Measurements from ENCODE around the gene SEC23A. TPM values are rescaled to one million over a fixed set of nuclear protein-coding genes. Genes with fewer than 3 reads are reported as not detected.

SEC23A gene
- total RNA-seq, 4 donors from 2014 or later: 89.9 to 152 (median 113) TPM

DNA sequence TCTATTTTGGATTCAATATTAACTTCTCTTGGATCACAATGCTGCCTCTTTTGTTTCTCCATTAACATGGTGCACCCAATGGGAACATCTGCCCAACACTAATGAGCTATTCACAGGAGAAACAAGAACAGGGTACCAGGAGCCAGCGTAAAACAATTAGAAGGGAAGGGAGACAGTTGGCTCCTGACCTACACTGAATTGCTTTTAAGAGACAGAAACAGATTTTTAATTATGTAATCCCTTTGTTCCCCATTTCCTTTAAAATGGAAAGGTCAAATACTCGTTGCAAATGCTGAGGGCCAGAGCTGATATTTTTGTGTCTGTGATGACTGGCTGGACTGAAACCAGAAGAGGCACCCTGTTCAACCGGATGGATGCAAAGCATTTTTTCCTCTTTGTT is 108.3 kb downstream of the SEC23A start:
- no peak for TF ChIP-seq CTCF (IDR thresholded peaks at IDR 0.05)
- no peak for ATAC-seq (ENCODE audit: low FRiP score)
- DNase-seq (ENCODE audit: low spot score): no peak

GRCh38 chr14:38993981-38994380 is 109.1 kb downstream of the SEC23A start:
- TF ChIP-seq CTCF (IDR thresholded peaks at IDR 0.05): no peak
- ATAC-seq (ENCODE audit: low FRiP score): no peak
- no peak for DNase-seq (ENCODE audit: low spot score)

GRCh38 chr14:38992067-38992844 is 110.8 kb downstream of the SEC23A start:
- no peak for TF ChIP-seq CTCF (IDR thresholded peaks at IDR 0.05)
- no peak for ATAC-seq (ENCODE audit: low FRiP score)
- no peak for DNase-seq (ENCODE audit: low spot score)

- no peak for TF ChIP-seq CTCF (IDR thresholded peaks at IDR 0.05)
- ATAC-seq (ENCODE audit: low FRiP score) (no peak), DNase-seq (ENCODE audit: low spot score) (no peak)
Measured at GRCh38 chr14:38991299-38991698, 111.7 kb downstream of the SEC23A start.

GRCh38 chr14:38989922-38990546 is 113.0 kb downstream of the SEC23A start:
- no peak for TF ChIP-seq CTCF (IDR thresholded peaks at IDR 0.05)
- no peak for DNase-seq (ENCODE audit: low spot score)
- ATAC-seq (ENCODE audit: low FRiP score): no peak

GRCh38 chr14:38987781-38988180 is 115.3 kb downstream of the SEC23A start:
- ATAC-seq (ENCODE audit: low FRiP score) (no peak), DNase-seq (ENCODE audit: low spot score) (no peak)
- TF ChIP-seq CTCF (IDR thresholded peaks at IDR 0.05): no peak

- ATAC-seq (ENCODE audit: low FRiP score): no peak
- TF ChIP-seq CTCF (IDR thresholded peaks at IDR 0.05): no peak
- DNase-seq (ENCODE audit: low spot score): no peak
Measured at GRCh38 chr14:38982837-38983236, 120.2 kb downstream of the SEC23A start.

Measured in omental fat pad (tissue), 4 donors.